Stimulated activated CD4-positive, alpha-beta T cell treated with anti-CD3 and anti-CD28 coated beads, Interleukin-4, amount 100 ng/mL, for 24 hours (primary cell): ENCODE data around the gene RPL21.
"Not testable (repeated sequence)": the region's sequence is repeated elsewhere in the genome, so short reads cannot be mapped to it uniquely, and the experiment has no call there.

Experiments used
- DNase-seq: peaks from one replicate; pipeline ENCODE4 v3.0.0-alpha.2; 2020

Gene RPL21

GRCh38 chr13:27293076-27293691 is 41.8 kb downstream of the RPL21 start:
- no peak for DNase-seq

- DNase-seq: no peak
Measured at GRCh38 chr13:27293873-27294515, 42.6 kb downstream of the RPL21 start.

GRCh38 chr13:27295096-27295495 is 43.7 kb downstream of the RPL21 start:
- peak; percentile 48 for DNase-seq

GRCh38 chr13:27295660-27296059 is 44.3 kb downstream of the RPL21 start:
- DNase-seq: no peak

GRCh38 chr13:27296496-27296895 is 45.1 kb downstream of the RPL21 start:
- no peak for DNase-seq

GRCh38 chr13:27298849-27299248 is 47.5 kb downstream of the RPL21 start:
- DNase-seq: no peak

- DNase-seq: not testable (repeated sequence)
Measured at GRCh38 chr13:27300406-27300805, 49.0 kb downstream of the RPL21 start.

- DNase-seq: no peak
Measured at GRCh38 chr13:27300941-27301586, 49.7 kb downstream of the RPL21 start.

- no peak for DNase-seq
Measured at GRCh38 chr13:27302643-27303262, 51.4 kb downstream of the RPL21 start.

- DNase-seq: no peak
Measured at GRCh38 chr13:27304099-27304498, 52.7 kb downstream of the RPL21 start.

- DNase-seq: no peak
Measured at GRCh38 chr13:27304611-27305010, 53.3 kb downstream of the RPL21 start.
